GM21515 (cell line): Measurements from ENCODE around the gene PLA2G2D.
"Not testable (repeated sequence)": the region's sequence is repeated elsewhere in the genome, so short reads cannot be mapped to it uniquely, and the experiment has no call there.

ENCODE experiments used
- ATAC-seq: cut with Tn5 transposase; IDR thresholded peaks from one replicate; pipeline ENCODE4 v1.9.1; 2021; ENCODE audit not compliant: unreplicated experiment

PLA2G2D gene

DNA sequence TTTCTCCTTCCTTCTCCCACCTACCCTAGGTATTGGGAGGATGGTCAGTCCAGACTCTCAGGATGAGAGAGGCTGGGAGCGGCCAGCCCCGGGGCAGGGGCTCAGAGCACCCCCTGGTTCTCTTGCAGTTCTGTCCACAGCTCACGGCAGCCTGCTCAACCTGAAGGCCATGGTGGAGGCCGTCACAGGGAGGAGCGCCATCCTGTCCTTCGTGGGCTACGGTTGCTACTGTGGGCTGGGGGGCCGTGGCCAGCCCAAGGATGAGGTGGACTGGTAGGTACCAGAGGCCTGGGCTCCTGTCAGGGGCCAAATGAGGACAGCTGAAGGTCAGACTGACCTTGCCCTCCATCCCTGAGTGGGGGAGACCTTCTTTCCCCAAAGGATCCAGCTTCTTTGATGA lies 24.0 kb upstream of the PLA2G2D start:
- ATAC-seq, result no peak

DNA sequence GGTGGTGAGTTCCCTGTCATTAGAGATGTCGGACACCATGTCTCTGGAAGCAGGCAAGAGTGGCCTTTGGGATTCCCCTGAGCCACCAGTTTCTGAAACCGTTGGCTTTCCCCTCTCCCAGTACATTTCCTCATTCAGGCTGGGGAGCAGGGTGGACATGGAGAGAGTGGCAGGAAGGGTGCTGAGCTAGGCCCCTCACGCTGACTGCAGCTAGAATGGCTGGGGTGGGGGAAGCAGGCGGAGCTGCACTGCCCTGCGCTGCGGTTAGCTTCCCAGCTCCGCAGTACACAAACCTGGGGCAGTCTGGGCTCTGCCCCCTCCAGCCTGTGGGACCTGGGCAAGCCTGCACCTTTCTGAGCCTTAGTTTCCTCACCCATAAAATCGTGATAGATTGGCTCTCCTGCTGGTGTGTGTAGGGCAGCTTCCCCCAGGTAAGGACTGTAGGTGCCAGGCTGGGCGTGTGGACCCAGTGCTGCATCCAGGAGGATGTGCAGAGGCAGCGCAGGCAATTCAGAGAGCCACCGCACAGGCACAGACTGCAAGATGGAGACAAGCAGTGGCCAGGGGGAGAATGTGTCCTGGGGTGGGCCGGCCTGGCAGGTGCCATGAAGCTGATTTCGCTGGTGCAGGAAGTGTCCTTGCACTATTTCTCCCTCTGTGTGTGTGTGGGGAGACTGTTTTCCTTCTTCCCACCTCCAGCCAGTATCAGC lies 22.8 kb upstream of the PLA2G2D start:
- ATAC-seq, result no peak

- ATAC-seq, result no peak
Measured at GRCh38 chr1:20141466-20141865, 22.1 kb upstream of the PLA2G2D start.

- no peak for ATAC-seq
Measured at GRCh38 chr1:20141001-20141400, 21.7 kb upstream of the PLA2G2D start.

GRCh38 chr1:20139776-20140612 lies 20.7 kb upstream of the PLA2G2D start:
- no peak for ATAC-seq

DNA sequence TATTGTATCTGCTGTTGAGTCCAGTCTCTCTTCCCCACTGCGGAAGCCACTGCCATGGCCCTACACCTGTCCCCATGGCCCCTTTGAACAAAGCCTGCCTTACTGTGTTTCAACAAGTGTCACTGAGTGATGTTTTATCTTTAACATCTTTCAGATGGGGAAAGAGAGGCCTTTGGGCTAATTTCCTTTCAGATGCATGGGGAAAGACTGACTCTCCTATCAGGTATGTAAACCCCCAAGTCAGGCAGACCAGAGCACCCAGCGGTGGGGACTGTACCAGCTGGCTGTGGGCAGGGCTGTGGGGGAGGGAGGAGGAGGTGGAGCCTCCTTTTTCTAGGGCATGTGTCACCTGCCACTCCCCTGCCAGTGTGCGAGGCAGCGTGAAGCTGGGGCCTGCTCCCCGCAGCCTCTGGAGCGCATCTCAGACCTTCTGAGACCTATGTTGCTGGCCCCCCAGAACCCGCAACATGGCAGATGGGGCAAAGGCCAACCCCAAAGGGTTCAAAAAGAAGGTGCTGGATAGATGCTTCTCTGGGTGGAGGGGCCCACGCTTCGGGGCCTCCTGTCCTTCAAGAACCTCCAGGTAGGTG lies 19.7 kb upstream of the PLA2G2D start, which contains the start of gene PLA2G2F:
Gene PLA2G2F, plus strand, starts transcription at position 363 of the 590 bp plus-strand sequence. Its CDS starts 105 bp downstream, at position 468.
- ATAC-seq, result no peak

DNA sequence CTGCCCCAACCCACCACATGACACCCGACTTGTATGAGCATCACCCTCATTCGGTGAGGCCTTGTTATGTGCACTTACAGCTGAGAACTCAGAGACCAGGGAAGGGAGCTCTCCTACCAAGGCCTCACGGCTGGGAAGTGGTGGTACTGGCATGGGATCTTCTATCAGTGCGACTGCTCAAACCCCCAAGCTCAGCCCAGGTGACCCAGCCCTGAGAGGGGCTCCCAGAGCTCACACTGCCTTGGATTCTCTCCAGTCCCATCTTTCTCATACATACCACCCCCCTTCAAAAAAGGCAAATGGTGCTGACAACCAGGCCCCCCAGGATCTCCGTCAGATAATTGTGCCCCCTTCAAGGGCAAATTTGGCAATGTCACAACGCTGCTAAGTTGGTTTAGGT lies 19.0 kb upstream of the PLA2G2D start:
- ATAC-seq, result no peak

DNA sequence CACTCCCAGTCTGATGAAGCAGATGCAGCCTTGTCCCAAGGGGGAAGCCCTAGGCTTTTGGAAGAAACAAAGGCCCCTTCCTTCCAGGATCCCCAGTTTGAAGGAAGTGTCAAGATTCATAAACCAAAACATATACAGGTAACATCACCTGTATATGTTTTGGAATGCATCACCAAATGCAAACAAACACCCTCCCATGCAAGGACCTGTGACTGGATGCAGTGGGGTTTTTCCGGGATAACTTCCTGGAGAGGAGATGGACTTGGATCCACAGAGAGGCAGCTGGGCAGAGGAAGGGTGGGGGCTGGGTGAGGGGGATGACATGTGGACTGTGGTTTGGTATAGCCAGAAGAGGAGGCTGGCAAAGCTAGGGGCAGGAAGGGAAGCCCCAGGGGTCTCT lies 18.3 kb upstream of the PLA2G2D start:
- ATAC-seq, result no peak

GRCh38 chr1:20137055-20137454 lies 17.7 kb upstream of the PLA2G2D start:
- no peak for ATAC-seq

DNA sequence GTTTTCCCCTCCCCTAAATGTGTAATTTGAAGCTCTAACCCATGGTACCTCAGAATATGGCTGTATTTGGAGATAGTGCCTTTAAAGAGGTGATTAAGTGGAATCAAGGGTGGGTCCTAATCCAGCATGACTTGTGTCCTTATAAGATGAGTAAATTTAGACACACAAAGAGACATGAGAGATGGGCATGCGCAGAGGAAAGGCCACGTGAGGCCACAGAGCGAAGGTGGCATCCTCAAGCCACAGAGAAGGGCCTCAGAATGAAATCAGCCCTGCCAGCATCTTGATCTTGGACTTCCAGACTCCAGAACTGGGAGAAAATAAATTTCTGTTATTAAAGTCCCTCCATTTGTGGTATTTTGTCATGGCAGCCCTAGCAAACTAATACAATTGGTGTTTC lies 16.9 kb upstream of the PLA2G2D start:
- no peak for ATAC-seq

GRCh38 chr1:20134995-20135394 lies 15.7 kb upstream of the PLA2G2D start:
- ATAC-seq, result no peak

GRCh38 chr1:20130518-20130917 lies 11.2 kb upstream of the PLA2G2D start:
- ATAC-seq, result not testable (repeated sequence)

GRCh38 chr1:20126806-20127440 lies 7.6 kb upstream of the PLA2G2D start:
- ATAC-seq, result no peak

- ATAC-seq, result peak; percentile 51
Measured at GRCh38 chr1:20126041-20126805, 6.9 kb upstream of the PLA2G2D start.

DNA sequence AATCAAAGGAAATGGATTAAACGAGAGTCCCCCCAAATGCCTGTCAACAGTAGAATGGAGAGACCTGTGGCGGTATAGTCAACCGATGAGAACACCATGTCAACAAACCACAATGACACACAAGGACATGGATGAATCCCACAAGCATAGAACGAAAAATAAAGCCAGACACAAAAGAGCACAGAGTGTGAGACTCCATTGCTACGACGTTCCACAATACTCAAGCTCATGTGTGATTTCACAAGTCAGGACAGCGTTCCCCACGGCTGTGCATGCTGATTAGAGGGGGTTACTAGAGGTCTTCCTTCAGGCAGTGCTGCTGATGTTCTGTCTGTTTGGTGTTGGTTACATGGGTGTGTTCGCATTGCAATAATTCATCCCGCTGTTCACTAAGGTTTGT lies 5.8 kb upstream of the PLA2G2D start:
- ATAC-seq, result no peak

DNA sequence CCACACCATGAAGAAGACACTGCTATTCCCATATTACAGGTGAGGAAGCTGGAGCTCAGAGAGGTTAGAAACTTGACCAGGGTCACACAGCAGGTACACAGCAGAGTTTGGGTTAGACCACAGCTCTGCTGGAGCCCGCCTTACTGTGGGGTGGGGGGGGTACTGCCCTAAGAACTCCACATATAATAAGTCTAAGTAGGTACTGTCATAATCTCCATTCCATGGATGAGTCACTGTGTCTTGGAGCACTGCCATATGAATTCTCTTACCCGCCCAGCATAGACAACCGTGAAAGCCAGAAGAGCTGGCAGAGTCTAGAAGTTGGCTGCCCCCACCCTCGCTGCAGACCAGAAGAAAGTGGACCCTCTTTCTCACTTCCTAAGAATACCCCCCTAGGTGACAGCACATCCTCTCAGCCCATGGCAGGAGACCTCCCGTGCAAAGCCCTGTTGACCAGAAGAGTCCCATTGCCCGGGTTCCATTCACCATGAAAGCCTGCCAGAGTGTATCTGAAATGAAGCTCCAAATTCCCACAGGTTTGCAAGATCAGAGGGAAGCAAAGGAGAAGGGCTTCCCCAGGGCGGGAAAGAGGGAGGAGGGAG lies 5.2 kb upstream of the PLA2G2D start:
- ATAC-seq, result no peak

DNA sequence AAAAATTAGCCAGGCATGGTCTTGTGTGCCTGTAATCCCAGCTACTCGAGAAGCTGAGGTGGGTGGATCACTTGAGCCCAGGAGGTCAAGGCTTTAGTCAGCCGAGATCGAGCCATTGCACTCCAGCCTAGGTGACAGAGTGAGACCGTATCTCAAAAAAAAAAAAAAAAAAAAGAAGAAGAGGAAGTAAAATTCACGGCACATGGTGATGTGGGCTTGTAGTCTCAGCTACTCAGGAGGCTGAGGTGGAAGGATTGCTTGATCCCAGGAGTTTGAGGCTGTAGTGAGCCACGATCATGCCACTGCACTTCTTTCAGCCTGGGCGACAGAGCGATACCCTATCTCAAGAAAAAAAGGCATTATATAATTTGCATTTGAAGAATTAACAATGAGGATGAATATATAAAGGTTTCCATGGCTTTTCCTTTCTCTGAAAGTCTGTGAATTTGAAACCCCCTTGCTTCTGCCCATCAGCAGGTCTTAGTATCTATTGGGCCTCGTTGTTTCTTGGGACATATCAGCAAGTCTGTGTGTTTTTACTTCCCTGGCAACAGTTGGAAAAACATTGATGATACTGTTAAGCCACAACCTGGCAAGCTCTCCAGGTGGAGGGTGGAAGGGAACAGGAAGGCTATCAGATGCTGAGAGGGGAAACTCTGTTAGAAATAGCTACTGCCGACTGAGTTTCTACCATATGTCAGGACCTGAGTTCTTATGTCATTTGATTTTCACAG lies 4.6 kb upstream of the PLA2G2D start:
- ATAC-seq, result no peak

- ATAC-seq, result no peak
Measured at GRCh38 chr1:20120796-20121195, 1.5 kb upstream of the PLA2G2D start.

- ATAC-seq, result no peak
Measured at GRCh38 chr1:20117236-20117635, 2.1 kb downstream of the PLA2G2D start.

DNA sequence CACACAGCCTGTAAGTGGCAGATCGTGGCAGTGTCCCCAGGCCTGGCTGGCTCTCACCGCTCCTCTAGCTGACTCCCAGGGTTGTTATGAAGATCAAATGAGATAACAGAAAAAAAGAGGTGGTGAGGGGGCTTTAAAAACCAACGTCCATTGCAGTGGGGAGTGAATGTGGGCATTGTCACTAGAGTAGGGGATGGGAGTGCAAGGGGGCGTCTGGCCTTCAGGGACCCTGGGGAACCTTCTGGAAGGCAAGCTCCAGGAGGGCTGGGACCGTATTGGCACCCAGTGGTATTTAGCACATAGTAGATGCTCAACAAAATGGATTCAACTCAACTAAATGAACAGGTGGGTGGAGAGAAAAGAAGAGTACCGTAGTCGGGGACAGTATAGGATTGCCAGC lies 3.4 kb downstream of the PLA2G2D start:
- ATAC-seq, result no peak
